BJ (cell line): ENCODE data around the gene DCHS2. TPM values are rescaled to one million over a fixed set of nuclear protein-coding genes. Genes with fewer than 3 reads are reported as not detected.

ENCODE experiments used
- CTCF ChIA-PET: fragments of 350-600 bp; formaldehyde crosslinking; extraction: SDS; loops from one replicate; lab custom pipeline; 2021; ENCODE audit warnings: antibody characterized with exemption, inconsistent platforms; lab: Yijun Ruan, JAX
- POLR2A ChIA-PET: fragments of 300-600 bp; sonication (Branson Sonifier 250); formaldehyde crosslinking; extraction: SDS; loops from one replicate; lab custom pipeline; 2021; ENCODE audit warnings: antibody characterized with exemption; lab: Charles Lee
- DNase-seq: peaks from one replicate; pipeline ENCODE4 v3.0.0-alpha.2; 2011; ENCODE audit warnings: low read depth
- H3K27me3 ChIP-seq: 2 replicates; pipeline ENCODE4 v1.6.0; 2011; ENCODE audit warnings: low read length; ENCODE audit not compliant: control insufficient read depth, insufficient read depth
- H3K36me3 ChIP-seq: 2 replicates; pipeline ENCODE4 v1.5.1; 2011; ENCODE audit warnings: low read length; ENCODE audit not compliant: control insufficient read depth, insufficient read depth
- H3K4me3 ChIP-seq: 2 replicates; pipeline ENCODE4 v1.5.1; 2011; ENCODE audit warnings: low read depth, mild to moderate bottlenecking, control low read depth, low read length
- CTCF ChIP-seq: IDR thresholded peaks from 2 replicates; pipeline ENCODE4 v1.5.1; 2011; ENCODE audit warnings: low read depth, mild to moderate bottlenecking, control low read depth, inconsistent platforms, low read length, moderate library complexity; ENCODE audit not compliant: insufficient read depth
- polyA plus RNA-seq: library from polyadenylated mRNA; depleted of rRNA; stranded (reverse); fragments of >200 nt; gene quantifications from 2 replicates; pipeline ENCODE4 v1.2.3, GENCODE V29; 2011

The DCHS2 gene
- polyA plus RNA-seq, 1 experiment: not detected

DNA sequence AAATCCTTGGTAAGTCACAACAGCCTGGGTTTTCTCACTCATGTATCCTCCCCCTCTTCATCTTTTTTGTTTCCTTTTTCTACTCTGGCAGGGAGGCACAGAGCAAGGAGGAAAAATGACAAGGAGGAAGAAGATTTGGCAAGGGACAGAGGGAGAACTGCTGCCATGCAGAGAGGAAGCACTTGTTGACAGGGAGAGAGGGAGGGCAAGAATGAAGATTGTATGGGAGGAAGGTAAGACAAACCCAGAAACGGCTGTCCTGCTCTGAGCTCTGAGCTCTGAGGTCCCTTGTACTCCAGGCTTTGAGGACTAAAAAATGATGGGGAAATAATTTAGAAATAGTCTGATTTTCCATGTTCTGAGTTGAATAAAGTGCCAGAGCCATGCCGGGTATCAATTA is 123.9 kb downstream of the DCHS2 start:
- H3K36me3 ChIP-seq: no peaks in the 10 kb centered on the region
- no peaks in the 10 kb centered on the region for H3K27me3 ChIP-seq
- TF ChIP-seq CTCF: no peak
- CTCF ChIA-PET: interaction anchor here (1.0 to 1.6 kb wide), 2 partner anchors 9 to 23 kb away, joined by 3 to 4 read pairs; no protein-coding TSS in a partner anchor
- no peak for DNase-seq
- POLR2A ChIA-PET: no interaction called here
- H3K4me3 ChIP-seq: no peak overlapping the region

DNA sequence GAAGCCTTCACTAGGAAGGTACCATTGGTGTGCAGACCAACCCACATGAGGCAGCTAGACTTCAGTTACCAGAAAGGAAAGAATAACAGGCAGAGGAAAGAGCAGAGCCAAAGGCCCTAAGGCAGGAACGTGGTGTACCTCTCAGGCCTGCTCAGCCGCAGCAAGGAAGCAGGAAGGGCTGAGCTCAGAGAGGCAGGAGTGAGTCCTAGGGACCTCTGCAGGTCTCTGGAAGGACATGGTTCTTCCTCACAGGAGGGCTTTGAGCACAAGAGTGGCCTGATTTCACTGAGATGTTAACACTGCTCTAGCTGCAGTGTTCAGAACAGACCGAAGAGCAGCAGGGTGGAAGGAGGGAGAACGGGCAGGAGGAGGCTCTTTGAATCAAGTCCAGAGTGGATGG is 124.6 kb downstream of the DCHS2 start:
- no peak for TF ChIP-seq CTCF
- no peaks in the 10 kb centered on the region for H3K27me3 ChIP-seq
- DNase-seq: no peak
- POLR2A ChIA-PET: no interaction called here
- no peaks in the 10 kb centered on the region for H3K36me3 ChIP-seq
- H3K4me3 ChIP-seq: no peak overlapping the region
- CTCF ChIA-PET: no interaction called here

- Histone ChIP-seq H3K27me3 (no peaks in the 10 kb centered on the region), H3K4me3 (no peak overlapping the region), H3K36me3 (no peaks in the 10 kb centered on the region)
- no peak for DNase-seq
- POLR2A ChIA-PET: no interaction called here
- CTCF ChIA-PET: no interaction called here
- TF ChIP-seq CTCF: no peak
Observed at GRCh38 chr4:154364066-154364845, 127.3 kb downstream of the DCHS2 start.

DNA sequence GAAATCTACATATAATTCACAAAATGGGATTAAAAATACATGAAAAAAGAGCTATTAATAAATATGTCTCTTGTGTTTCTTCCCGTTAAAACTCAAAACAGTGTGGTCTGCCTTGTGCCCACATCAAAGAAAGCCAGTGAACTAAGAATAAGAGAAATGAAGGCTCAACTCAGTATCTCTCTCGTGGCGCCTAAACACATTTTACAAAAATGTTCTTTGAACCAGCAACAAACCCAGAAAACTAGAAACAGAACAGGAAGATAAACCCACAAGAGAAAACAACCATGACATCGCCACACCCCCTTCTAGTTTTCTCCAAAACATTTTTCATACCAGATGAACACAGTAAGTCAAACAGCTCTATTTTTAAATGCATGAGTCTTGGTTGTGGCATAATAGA is 130.1 kb downstream of the DCHS2 start:
- Histone ChIP-seq H3K4me3 (no peak overlapping the region), H3K36me3 (no peaks in the 10 kb centered on the region), H3K27me3 (no peaks in the 10 kb centered on the region)
- POLR2A ChIA-PET: no interaction called here
- TF ChIP-seq CTCF: no peak
- no peak for DNase-seq
- CTCF ChIA-PET: interaction anchor here (1.4 kb wide), 1 partner anchor 11 kb away, joined by 3 read pairs; no protein-coding TSS in a partner anchor

GRCh38 chr4:154360491-154360890 is 131.1 kb downstream of the DCHS2 start:
- CTCF ChIA-PET: no interaction called here
- H3K36me3 ChIP-seq: no peaks in the 10 kb centered on the region
- no peak for DNase-seq
- TF ChIP-seq CTCF: no peak
- H3K4me3 ChIP-seq: no peak overlapping the region
- POLR2A ChIA-PET: no interaction called here
- H3K27me3 ChIP-seq: no peaks in the 10 kb centered on the region
